GM18508 (cell line): Measurements from ENCODE around the gene ATP1A1.

Source experiments
- ATAC-seq: cut with Tn5 transposase; IDR thresholded peaks from one replicate; pipeline ENCODE4 v1.9.1; 2021; ENCODE audit warnings: moderate number of reproducible peaks; ENCODE audit not compliant: insufficient read depth, unreplicated experiment

The ATP1A1 gene

GRCh38 chr1:116372651-116373430 is at the start of gene ATP1A1:
Gene ATP1A1 (plus strand): TSS chr1:116373244. CDS start chr1:116373512, 268 bp downstream.
- ATAC-seq: peak; percentile 41

GRCh38 chr1:116323491-116323890 is 49.6 kb upstream of the ATP1A1 start:
- no peak for ATAC-seq

GRCh38 chr1:116324411-116324810 is 48.6 kb upstream of the ATP1A1 start:
- no peak for ATAC-seq

GRCh38 chr1:116325104-116325503 is 47.9 kb upstream of the ATP1A1 start:
- no peak for ATAC-seq

- no peak for ATAC-seq
These were observed 47.1 kb upstream of the ATP1A1 start for GRCh38 chr1:116325922-116326321.

DNA sequence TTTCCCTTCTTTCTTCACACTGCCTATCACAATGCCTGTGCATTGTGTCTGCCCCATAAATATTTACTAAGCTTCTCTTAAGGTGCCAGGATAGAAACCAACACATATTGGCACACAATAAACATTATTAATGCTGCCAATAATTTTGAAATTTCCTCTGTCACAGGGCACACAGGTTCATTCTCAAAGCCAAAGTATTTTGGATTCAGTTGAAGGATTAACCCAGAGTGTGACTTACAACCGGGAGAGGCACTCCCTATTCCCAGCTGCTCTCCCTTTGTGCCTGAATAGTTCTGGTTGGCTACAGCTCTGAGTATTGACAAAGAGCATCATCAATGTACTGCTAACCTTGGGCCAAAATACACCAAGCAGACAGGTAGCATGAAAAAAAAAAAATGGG is 46.6 kb upstream of the ATP1A1 start:
- no peak for ATAC-seq

GRCh38 chr1:116328671-116329070 is 44.4 kb upstream of the ATP1A1 start:
- ATAC-seq: no peak

DNA sequence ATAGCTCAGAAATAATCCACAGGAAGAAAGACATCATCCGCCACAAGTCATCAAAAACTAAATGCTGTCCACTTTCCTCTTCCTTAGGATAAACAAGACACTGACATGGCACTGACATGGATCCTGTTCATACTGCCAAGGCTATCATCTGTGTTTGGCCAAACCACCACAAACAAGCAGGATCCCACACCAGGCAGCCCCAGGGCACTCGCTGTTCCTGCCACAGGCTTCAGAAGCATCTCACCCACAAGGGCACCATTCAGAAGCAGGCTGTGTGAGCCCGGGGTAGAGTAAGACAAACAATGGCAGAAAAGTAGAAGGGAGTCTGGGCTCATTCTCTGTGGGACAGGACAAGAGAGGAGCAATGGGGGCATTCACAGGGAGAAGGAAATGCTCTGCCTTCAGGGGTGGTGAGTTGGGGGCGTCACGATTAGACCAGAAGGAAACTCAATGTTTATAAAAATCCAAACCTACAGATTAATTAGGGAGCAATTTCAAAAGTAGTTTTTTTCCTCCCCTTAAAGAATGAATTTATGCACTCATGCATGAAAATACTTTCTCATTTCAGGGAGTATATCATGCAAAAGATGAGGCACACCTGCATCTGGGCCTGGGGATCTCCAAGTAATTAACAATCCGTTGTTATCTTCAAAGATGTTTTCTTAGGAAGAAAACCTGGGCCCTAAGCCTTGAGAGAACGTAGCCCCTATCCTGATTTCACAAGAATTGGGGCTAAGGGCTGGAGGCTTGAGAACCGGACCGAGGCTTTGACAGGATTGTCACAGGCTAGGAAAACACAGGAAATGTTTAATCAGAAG is 43.3 kb upstream of the ATP1A1 start:
- no peak for ATAC-seq

- no peak for ATAC-seq
These were observed 42.7 kb upstream of the ATP1A1 start for GRCh38 chr1:116330342-116330652.

- ATAC-seq: no peak
These were observed 42.2 kb upstream of the ATP1A1 start for GRCh38 chr1:116330846-116331245.

GRCh38 chr1:116331523-116331922 is 41.5 kb upstream of the ATP1A1 start:
- ATAC-seq: no peak

DNA sequence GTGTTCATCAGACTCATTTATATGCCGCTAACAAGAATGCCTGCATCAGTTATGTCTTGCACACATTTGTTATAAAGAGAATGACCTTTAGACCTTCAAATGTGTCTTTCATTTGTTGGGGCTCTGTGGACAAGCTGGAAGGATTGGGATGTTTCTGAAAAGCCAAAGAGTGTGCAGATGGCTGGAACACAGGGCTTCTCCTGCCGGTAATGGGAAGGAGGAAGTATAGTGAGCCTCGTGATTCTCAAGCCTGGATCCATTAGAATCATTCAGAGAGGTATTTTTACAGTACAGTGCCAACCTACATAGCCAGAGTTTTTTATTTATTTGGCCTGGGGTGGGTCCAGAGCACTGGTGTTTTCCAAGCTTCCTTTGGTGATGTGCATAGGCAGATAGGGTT is 40.6 kb upstream of the ATP1A1 start:
- ATAC-seq: no peak

GRCh38 chr1:116333171-116334014 is 39.7 kb upstream of the ATP1A1 start:
- no peak for ATAC-seq

DNA sequence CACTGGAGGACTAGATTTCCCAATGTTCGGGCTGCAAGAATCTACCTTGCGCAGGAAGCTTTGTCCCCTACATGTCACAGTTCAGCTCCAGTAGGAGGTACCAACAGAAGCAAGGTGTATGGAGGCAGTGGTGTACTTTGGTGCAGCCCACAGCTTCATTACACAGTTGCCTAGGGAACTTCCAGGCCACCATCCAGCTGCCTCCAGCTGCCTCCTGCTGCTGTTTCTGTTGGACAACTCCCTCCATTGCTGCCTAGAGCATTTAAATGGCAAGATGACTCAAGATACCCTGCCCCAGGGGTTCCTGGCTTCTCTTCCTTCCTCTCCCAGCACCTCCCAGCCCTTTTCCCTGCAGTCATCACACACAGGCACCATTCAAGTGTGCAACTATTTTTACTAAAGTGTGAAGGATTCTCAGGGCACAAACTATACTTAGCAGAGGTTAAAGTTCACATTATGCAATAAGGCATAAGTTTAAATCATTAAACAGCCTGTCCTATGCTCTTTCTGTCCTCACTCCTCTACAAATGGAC is 39.0 kb upstream of the ATP1A1 start:
- no peak for ATAC-seq

GRCh38 chr1:116334868-116335635 is 38.0 kb upstream of the ATP1A1 start:
- no peak for ATAC-seq

GRCh38 chr1:116335850-116336624 is 37.0 kb upstream of the ATP1A1 start:
- ATAC-seq: no peak

DNA sequence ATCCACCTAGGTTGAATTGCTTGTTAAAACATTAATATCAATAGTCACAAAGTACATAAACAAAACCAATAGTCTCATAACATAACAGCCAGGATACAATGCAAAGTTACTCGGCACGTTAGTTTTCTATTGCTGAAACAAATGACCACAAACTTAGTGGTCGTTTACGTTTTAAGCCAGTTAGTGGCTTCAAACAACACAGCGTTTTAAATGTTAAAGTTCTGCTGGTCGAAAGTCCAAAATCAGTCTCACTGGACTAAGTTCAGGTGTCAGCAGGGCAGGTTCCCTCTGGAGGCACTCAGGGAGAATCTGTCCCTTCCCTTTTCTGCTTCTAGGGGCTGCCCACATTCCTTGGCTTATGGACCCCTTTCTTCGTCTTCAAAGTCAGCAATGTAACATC is 35.6 kb upstream of the ATP1A1 start:
- ATAC-seq: no peak

- no peak for ATAC-seq
These were observed 34.6 kb upstream of the ATP1A1 start for GRCh38 chr1:116338400-116338799.
